K562 treated with DMSO at 1 percent for 4 hours (cell line): ENCODE measurements around the gene HOOK2. TPM values are rescaled to one million over a fixed set of nuclear protein-coding genes. Genes with fewer than 3 reads are reported as not detected.

Source experiments
- total RNA-seq: library from RNA; unstranded; fragments of 300-600 nt; gene quantifications from 2 replicates; pipeline ENCODE4 v1.2.3, GENCODE V29; 2022; ENCODE audit not compliant: insufficient read depth

Gene HOOK2, protein sequence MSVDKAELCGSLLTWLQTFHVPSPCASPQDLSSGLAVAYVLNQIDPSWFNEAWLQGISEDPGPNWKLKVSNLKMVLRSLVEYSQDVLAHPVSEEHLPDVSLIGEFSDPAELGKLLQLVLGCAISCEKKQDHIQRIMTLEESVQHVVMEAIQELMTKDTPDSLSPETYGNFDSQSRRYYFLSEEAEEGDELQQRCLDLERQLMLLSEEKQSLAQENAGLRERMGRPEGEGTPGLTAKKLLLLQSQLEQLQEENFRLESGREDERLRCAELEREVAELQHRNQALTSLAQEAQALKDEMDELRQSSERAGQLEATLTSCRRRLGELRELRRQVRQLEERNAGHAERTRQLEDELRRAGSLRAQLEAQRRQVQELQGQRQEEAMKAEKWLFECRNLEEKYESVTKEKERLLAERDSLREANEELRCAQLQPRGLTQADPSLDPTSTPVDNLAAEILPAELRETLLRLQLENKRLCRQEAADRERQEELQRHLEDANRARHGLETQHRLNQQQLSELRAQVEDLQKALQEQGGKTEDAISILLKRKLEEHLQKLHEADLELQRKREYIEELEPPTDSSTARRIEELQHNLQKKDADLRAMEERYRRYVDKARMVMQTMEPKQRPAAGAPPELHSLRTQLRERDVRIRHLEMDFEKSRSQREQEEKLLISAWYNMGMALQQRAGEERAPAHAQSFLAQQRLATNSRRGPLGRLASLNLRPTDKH
- total RNA-seq: 14.4 and 15.7 TPM in 2 replicates

DNA sequence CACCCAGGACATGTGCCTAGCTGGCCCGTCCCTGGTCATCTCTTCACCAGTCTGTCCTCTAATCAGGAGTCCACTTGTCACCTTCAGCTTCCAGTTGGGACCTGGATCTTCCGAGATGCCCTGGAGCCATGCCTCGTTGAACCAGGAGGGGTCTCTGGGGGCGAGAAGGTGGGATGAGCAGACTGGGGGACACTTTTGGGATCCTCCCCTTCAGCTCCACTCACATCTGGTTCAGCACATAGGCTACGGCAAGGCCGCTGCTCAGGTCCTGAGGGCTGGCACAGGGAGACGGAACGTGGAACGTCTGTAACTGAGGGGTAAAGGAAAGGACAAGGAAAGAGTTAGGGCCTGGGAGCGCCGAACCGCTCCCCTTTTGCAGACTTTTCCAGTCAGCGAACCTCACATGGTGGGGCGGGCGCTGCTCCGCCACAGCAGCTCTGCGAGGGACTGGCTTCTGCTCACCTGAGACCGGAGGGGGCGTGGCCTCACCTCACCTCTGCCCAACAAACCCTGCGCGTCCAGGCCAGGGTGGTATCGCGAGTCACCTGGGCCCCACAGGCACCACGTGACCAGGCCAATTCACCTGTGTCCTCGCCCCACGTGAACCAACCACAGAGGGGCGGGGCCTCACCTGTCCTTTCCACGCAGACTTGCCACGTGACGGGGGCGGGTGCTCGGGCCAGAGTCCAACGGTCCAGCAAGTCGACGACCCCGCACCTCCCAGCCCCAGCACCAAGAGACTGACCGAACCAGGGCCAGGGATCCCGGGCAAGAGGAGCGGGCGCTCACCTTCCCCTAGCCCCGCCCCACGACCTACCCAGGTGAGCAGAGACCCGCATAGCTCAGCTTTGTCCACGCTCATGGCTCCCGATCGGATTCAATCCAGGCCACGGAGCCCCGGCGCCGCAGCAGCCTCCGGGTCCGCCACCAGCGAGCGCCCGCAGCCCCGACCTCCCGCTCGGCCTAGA, at the start of gene HOOK2:
TSS of gene HOOK2 (minus strand) at position 965 of the 968 bp plus-strand sequence. CDS start at position 862, 103 bp downstream.

DNA sequence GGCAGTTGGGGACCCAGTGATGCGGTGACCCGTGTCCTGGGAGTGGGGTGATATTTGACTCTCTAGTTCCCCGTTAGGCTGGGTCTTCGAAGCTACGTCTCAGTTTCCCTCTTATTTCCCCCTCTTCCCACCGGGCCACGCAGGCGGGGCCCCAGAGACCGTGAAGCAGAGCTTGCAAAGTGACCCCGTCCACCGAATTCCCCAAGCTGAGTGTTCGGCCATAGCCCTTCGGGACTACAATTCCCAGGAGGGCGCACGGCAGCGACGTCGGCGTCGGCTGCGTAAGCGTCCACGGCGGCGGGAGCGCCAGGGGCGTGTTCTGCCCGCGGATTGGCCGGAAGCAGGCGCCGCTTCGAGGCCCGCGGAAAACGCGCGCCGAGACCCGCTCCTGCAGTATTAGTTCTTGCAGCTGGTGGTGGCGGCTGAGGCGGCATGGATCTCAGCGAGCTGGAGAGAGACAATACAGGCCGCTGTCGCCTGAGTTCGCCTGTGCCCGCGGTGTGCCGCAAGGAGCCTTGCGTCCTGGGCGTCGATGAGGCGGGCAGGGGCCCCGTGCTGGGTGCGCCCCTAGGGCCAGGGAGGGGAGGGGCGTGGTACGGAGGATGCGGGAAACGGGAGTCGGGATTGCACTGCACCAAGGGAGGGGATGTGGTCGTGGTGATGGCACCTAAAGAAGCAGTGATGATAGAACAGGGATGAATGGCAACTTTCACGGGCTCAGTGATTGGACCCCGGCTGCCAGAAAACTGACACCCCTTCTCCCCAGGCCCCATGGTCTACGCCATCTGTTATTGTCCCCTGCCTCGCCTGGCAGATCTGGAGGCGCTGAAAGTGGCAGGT, 31.1 kb upstream of the HOOK2 start, which contains the start of gene RNASEH2A:
TSS of gene RNASEH2A (plus strand) at position 343 of the 840 bp plus-strand sequence. CDS start at position 433, 90 bp downstream.

DNA sequence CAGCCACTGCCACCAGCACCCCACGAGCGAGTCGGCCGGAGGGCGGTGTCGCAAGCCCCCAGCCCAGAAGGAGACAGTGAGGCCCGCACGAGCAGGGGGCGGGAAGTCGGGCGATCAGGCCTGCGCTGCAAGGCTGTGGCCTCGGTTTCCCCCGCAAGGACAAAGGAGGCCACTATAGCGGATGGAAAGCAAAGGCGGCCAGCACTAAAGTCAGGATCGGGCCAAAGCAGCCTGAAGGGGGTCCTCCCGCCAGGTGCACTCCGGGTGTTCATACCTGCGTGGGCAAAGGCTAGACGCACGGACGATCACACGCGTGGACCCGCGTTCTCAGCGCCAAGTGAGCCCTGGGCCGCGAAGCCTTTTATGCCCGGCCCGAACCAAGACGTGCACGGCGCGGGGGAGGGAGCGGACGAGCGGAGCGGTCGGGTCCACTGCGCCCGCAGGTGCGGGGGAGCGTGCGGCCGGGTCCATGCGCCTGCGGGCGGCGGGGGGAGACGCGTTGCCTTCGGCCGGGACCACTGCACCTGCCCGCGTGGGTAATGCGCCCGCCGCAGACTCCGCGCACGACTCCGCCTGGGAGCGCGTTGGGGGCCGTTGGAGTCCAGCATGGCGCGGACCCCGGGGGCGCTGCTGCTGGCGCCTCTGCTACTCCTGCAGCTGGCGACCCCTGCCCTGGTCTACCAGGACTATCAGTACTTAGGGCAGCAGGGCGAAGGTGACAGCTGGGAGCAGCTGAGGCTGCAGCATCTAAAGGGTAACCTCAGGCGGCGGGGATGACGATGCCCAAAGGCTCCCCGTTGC, 26.3 kb upstream of the HOOK2 start, which contains the start of the genes PRDX2 and THSD8:
TSS of gene PRDX2 (minus strand) at position 335 of the 801 bp plus-strand sequence. CDS start 539 bp downstream, outside the sequence.
TSS of gene THSD8 (plus strand) at position 604 of the 801 bp plus-strand sequence. CDS start at position 607, 3 bp downstream.

DNA sequence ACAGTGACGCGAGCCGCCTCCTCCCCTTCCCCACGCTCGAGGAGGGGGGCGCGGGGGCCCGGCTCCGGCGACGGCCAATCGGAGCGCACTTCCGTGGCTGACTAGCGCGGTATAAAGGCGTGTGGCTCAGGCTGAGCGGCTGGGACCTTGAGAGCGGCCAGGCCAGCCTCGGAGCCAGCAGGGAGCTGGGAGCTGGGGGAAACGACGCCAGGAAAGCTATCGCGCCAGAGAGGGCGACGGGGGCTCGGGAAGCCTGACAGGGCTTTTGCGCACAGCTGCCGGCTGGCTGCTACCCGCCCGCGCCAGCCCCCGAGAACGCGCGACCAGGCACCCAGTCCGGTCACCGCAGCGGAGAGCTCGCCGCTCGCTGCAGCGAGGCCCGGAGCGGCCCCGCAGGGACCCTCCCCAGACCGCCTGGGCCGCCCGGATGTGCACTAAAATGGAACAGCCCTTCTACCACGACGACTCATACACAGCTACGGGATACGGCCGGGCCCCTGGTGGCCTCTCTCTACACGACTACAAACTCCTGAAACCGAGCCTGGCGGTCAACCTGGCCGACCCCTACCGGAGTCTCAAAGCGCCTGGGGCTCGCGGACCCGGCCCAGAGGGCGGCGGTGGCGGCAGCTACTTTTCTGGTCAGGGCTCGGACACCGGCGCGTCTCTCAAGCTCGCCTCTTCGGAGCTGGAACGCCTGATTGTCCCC, 16.1 kb upstream of the HOOK2 start, which contains the start of gene JUNB:
TSS of gene JUNB (plus strand) at position 142 of the 706 bp plus-strand sequence. CDS start at position 428, 286 bp downstream.

DNA sequence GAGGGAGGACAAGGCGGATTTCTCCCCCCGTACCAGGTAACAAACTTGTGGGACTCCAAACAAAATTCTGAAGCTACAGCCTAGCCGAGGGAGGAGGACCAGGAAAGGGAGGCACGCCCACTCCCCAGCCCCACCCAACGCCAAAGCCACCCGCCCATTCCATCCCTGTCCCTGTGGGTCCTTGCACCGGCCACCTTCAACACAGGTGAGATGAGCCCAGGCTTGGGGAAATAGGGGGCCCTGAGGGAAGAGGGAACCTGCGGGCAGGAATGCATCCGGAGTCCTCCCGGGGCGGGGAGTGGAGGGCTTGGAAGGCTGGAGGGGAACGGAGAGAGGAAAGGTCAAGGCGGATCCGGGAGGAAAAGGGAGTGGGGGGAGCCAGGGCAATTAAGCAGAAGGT, 23.7 kb downstream of the HOOK2 start, which contains the start of gene BEST2:
TSS of gene BEST2 (plus strand) at position 157 of the 400 bp plus-strand sequence. CDS start 802 bp downstream, outside the sequence.

DNA sequence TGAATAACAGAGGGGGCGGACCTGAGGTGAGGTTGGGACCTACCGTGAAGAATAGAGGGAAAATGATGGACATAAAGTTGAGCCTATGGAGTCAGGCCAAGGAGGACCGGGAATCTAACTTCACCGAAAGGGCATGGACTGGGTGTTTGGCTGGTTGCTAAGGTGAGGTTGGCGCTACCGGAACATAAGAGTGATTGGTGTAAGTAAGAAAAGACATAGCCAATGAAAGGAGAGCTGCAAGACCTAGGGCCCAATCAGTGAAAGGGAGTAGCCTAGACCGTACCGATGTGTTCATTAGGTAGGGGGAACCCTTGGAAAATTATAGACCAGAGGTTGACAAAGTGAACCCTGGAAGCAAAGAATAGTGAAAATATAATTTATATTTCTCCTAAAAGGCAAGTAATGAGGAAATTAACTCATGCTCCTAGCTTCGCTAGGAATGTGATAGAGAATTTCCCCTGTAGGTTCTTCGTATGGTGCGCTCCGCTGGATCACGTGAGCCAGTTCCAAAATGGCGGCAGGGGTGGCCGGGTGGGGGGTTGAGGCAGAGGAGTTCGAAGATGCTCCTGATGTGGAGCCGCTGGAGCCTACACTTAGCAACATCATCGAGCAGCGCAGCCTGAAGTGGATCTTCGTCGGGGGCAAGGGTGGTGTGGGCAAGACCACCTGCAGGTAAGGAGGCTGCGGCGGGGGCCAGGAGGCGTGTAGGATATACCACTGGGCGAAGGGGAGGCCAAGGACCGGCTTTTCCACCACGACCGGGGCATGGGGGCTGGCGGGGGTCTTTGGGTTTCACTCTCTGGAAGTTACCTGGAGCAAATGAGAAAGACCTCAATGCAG, 38.1 kb downstream of the HOOK2 start, which contains the start of gene GET3:
TSS of gene GET3 (plus strand) at position 503 of the 840 bp plus-strand sequence. CDS start at position 512, 9 bp downstream.

DNA sequence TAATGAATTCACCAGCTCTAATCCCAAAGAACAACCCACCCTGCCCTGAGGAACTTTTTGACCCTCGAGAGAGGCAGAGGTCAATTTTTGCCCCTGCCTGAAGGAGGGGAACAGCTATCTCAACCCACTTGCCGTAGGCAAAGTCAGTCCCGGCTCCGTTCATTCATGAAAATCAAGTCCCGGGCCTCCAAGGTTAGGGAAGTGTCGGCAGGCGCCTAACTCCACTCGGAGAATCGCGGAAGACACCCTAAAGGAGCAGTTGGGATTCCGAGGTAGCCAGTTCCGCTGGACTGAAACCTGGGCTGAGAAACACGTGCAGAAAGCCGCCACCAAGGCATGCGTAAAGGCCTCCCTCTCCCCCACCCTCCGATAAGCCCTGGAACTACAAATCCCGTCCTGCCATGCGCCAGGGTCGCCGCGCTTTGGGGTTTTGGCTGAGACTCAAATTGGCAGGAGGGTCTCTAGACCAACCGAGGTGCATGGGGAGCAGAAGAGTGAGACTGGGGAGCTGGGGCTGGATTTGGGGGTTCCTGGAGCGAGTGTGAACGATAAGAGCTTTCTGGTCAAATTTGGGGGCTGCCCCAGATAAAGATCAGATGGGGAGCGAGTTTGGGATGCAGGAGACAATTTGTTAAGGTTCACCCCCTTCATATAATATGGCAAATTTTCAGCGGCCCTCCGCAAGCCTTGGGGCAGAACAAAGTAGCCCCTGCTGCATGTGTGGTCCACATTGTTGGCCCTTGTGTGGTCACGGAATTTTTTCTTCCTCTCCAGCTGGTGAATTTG, 51.5 kb downstream of the HOOK2 start, which contains the start of gene TNPO2:
TSS of gene TNPO2 (minus strand) at position 292 of the 786 bp plus-strand sequence. CDS start 2,955 bp downstream, outside the sequence.

Other genes with a start within 250 kb of the HOOK2 start
- 2.7 and 3.2 TPM in 2 replicates for gene ZNF564, start 224.1 kb downstream of the HOOK2 start, total RNA-seq
- gene ZNF490, start 164.7 kb downstream of the HOOK2 start, total RNA-seq: 1.8 TPM in 2 replicates
- 4.7 and 5.7 TPM in 2 replicates for gene ZNF791, start 164.6 kb downstream of the HOOK2 start, total RNA-seq
- 112 and 118 TPM in 2 replicates for gene MAN2B1, start 108.8 kb downstream of the HOOK2 start, total RNA-seq
- 13.2 and 16.5 TPM in 2 replicates for gene WDR83, start 108.7 kb downstream of the HOOK2 start, total RNA-seq
- gene DHPS, start 93.7 kb downstream of the HOOK2 start, total RNA-seq: 115 and 119 TPM in 2 replicates
- gene GNG14, start 87.6 kb downstream of the HOOK2 start, total RNA-seq: not detected in 2 replicates
- 9.8 and 12.8 TPM in 2 replicates for gene FBXW9, start 78.9 kb downstream of the HOOK2 start, total RNA-seq
- 24.6 and 26.8 TPM in 2 replicates for gene TNPO2, start 51.6 kb downstream of the HOOK2 start, total RNA-seq
- gene TRIR, start 40.9 kb downstream of the HOOK2 start, total RNA-seq: 429 and 468 TPM in 2 replicates
- 93.8 and 110 TPM in 2 replicates for gene GET3, start 38.1 kb downstream of the HOOK2 start, total RNA-seq
- not detected in 2 replicates for gene BEST2, start 23.8 kb downstream of the HOOK2 start, total RNA-seq
- 74.2 and 74.3 TPM in 2 replicates for gene JUNB, start 15.9 kb upstream of the HOOK2 start, total RNA-seq
- 371 and 398 TPM in 2 replicates for gene PRDX2, start 26.2 kb upstream of the HOOK2 start, total RNA-seq
- 2.4 TPM in 1 of 2 replicates, not detected in the other for gene THSD8, start 26.5 kb upstream of the HOOK2 start, total RNA-seq
- gene RNASEH2A, start 31.0 kb upstream of the HOOK2 start, total RNA-seq: 55.9 and 64.5 TPM in 2 replicates
- gene RTBDN, start 59.0 kb upstream of the HOOK2 start, total RNA-seq: not detected in 2 replicates
- gene MAST1, start 63.0 kb upstream of the HOOK2 start, total RNA-seq: 5.8 and 8.0 TPM in 2 replicates
- gene DNASE2, start 105.9 kb upstream of the HOOK2 start, total RNA-seq: 145 and 148 TPM in 2 replicates
- 30.8 and 50.0 TPM in 2 replicates for gene KLF1, start 111.6 kb upstream of the HOOK2 start, total RNA-seq
- 10.2 and 12.5 TPM in 2 replicates for gene GCDH, start 115.6 kb upstream of the HOOK2 start, total RNA-seq
- gene SYCE2, start 143.7 kb upstream of the HOOK2 start, total RNA-seq: 1.4 and 2.5 TPM in 2 replicates
- 105 and 107 TPM in 2 replicates for gene FARSA, start 158.2 kb upstream of the HOOK2 start, total RNA-seq
- 624 and 631 TPM in 2 replicates for gene CALR, start 163.1 kb upstream of the HOOK2 start, total RNA-seq
- gene RAD23A, start 170.3 kb upstream of the HOOK2 start, total RNA-seq: 148 and 165 TPM in 2 replicates
- 32.9 and 34.3 TPM in 2 replicates for gene GADD45GIP1, start 181.7 kb upstream of the HOOK2 start, total RNA-seq
- gene DAND5, start 194.0 kb upstream of the HOOK2 start, total RNA-seq: 0.71 TPM in 1 of 2 replicates, not detected in the other
- 7.7 and 11.9 TPM in 2 replicates for gene NFIX, start 219.9 kb upstream of the HOOK2 start, total RNA-seq